Astrocyte (in vitro differentiated cells and primary cell): ENCODE results near the gene PDE11A. TPM values are rescaled to one million over a fixed set of nuclear protein-coding genes. Genes with fewer than 3 reads are reported as not detected.

Experiments used
- DNase-seq: peaks from one replicate; pipeline ENCODE4 v3.0.0-alpha.2; 2010; ENCODE audit warnings: low read depth
- FAIRE-seq: peaks from 2 replicates; lab custom pipeline; 2011; peaks lifted over from hg19 to GRCh38; lab: Jason Lieb, UNC
- H2AFZ ChIP-seq: 2 replicates; pipeline ENCODE4 v1.6.0; 2012; ENCODE audit warnings: low read depth, low read length, inconsistent platforms
- H3K27ac ChIP-seq: 2 replicates; pipeline ENCODE4 v1.5.1; 2011; ENCODE audit warnings: low read depth, low read length, inconsistent platforms
- H3K27me3 ChIP-seq: 2 replicates; pipeline ENCODE4 v1.6.0; 2011; ENCODE audit warnings: low read length, inconsistent platforms; ENCODE audit not compliant: insufficient read depth
- H3K36me3 ChIP-seq: 2 replicates; pipeline ENCODE4 v1.5.1; 2011; ENCODE audit warnings: low read length, inconsistent platforms; ENCODE audit not compliant: insufficient read depth
- H3K4me1 ChIP-seq: 2 replicates; pipeline ENCODE4 v1.5.1; 2011; ENCODE audit warnings: low read length, inconsistent platforms; ENCODE audit not compliant: insufficient read depth
- H3K4me2 ChIP-seq: 2 replicates; pipeline ENCODE4 v1.6.0; 2012; ENCODE audit warnings: low read length, inconsistent platforms
- H3K4me3 ChIP-seq: 2 replicates; pipeline ENCODE4 v1.5.1; 2011; ENCODE audit warnings: low read depth, mild to moderate bottlenecking, low read length, inconsistent platforms; ENCODE audit not compliant: insufficient read depth
- H3K79me2 ChIP-seq: 2 replicates; pipeline ENCODE4 v1.6.0; 2012; ENCODE audit warnings: mild to moderate bottlenecking, low read length, inconsistent platforms; ENCODE audit not compliant: insufficient read depth
- H3K9ac ChIP-seq: 2 replicates; pipeline ENCODE4 v1.6.0; 2012; ENCODE audit warnings: mild to moderate bottlenecking, low read length, inconsistent platforms
- H3K9me3 ChIP-seq: 2 replicates; pipeline ENCODE4 v1.5.1; 2012; ENCODE audit warnings: low read depth, mild to moderate bottlenecking, low read length, inconsistent platforms; ENCODE audit not compliant: insufficient read depth
- H4K20me1 ChIP-seq: 2 replicates; pipeline ENCODE4 v1.6.0; 2012; ENCODE audit warnings: low read length, inconsistent platforms; ENCODE audit not compliant: insufficient read depth
- H3K27ac Mint-ChIP-seq: one replicate; pipeline ENCODE4 v1.8.0; 2021; ENCODE audit warnings: mild to moderate bottlenecking, mixed read lengths; ENCODE audit not compliant: unreplicated experiment
- H3K27me3 Mint-ChIP-seq: one replicate; pipeline ENCODE4 v1.8.0; 2021; ENCODE audit warnings: low read depth, mixed read lengths; ENCODE audit not compliant: unreplicated experiment
- H3K36me3 Mint-ChIP-seq: one replicate; pipeline ENCODE4 v1.8.0; 2021; ENCODE audit warnings: low read depth, mixed read lengths; ENCODE audit not compliant: unreplicated experiment
- H3K4me1 Mint-ChIP-seq: one replicate; pipeline ENCODE4 v1.8.0; 2021; ENCODE audit warnings: low read depth, mixed read lengths; ENCODE audit not compliant: unreplicated experiment
- H3K4me3 Mint-ChIP-seq: one replicate; pipeline ENCODE4 v1.8.0; 2021; ENCODE audit warnings: mild to moderate bottlenecking, moderate library complexity, mixed read lengths; ENCODE audit not compliant: unreplicated experiment
- H3K9me3 Mint-ChIP-seq: one replicate; pipeline ENCODE4 v1.8.0; 2021; ENCODE audit warnings: mild to moderate bottlenecking, mixed read lengths; ENCODE audit not compliant: unreplicated experiment
- EZH2 ChIP-seq: IDR thresholded peaks from 2 replicates; pipeline ENCODE4 v1.6.1; 2012; ENCODE audit warnings: mild to moderate bottlenecking, low read length, inconsistent platforms; ENCODE audit not compliant: insufficient read depth
- total RNA-seq: library from RNA; stranded (reverse); gene quantifications from 2 replicates; pipeline ENCODE4 v1.2.1, GENCODE V29; 2021
- TF ChIP-seq, protein P1 (sequence below): IDR thresholded peaks from 2 replicates; pipeline ENCODE4 v1.5.1; 2011; ENCODE audit warnings: low read depth, mild to moderate bottlenecking, inconsistent platforms, low read length, moderate library complexity; ENCODE audit not compliant: insufficient read depth

PDE11A gene
- total RNA-seq, 1 donor from 2014 or later: 0.45 TPM

DNA sequence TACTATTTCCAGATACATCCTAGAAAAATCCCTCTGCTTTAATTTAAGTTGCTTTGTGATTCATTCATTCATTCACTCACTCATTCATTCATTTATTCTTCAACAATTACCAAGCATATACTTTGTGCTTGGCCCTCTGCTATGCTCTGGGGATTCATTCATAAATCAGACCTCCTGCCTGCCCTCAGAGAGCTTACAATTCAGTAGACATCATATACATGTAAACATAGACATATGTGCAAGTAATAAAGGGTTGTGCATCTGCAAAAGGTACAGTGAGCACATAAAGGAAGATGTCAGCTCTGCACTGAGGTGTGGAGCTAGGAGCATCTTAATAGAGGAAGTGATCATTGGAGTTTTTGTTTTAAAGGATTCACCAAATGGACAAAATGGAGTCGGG lies 490.6 kb downstream of the PDE11A start:
- no peaks in the 10 kb centered on the region for H3K36me3 Mint-ChIP-seq
- Histone ChIP-seq H2AFZ (no peak overlapping the region), H3K36me3 (no peaks in the 10 kb centered on the region), H3K4me3 (no peak overlapping the region), H3K4me1 (no peaks in the 10 kb centered on the region), H3K27ac (no peak overlapping the region), H3K27me3 (peaks cover 3% of the 10 kb centered on the region), H3K4me2 (no peak overlapping the region), H3K9ac (no peak overlapping the region), H3K9me3 (no peaks in the 10 kb centered on the region), H3K79me2 (no peaks in the 10 kb centered on the region), H4K20me1 (no peaks in the 10 kb centered on the region)
- DNase-seq: no peak
- TF ChIP-seq EZH2: no peak
- TF ChIP-seq, protein P1, sequence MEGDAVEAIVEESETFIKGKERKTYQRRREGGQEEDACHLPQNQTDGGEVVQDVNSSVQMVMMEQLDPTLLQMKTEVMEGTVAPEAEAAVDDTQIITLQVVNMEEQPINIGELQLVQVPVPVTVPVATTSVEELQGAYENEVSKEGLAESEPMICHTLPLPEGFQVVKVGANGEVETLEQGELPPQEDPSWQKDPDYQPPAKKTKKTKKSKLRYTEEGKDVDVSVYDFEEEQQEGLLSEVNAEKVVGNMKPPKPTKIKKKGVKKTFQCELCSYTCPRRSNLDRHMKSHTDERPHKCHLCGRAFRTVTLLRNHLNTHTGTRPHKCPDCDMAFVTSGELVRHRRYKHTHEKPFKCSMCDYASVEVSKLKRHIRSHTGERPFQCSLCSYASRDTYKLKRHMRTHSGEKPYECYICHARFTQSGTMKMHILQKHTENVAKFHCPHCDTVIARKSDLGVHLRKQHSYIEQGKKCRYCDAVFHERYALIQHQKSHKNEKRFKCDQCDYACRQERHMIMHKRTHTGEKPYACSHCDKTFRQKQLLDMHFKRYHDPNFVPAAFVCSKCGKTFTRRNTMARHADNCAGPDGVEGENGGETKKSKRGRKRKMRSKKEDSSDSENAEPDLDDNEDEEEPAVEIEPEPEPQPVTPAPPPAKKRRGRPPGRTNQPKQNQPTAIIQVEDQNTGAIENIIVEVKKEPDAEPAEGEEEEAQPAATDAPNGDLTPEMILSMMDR: no peak
- H3K4me1 Mint-ChIP-seq: peaks cover 5% of the 10 kb centered on the region
- no peak overlapping the region for H3K27ac Mint-ChIP-seq
- H3K9me3 Mint-ChIP-seq: peaks cover 3% of the 10 kb centered on the region
- no peak for FAIRE-seq
- H3K4me3 Mint-ChIP-seq: no peak overlapping the region
- peaks cover 3% of the 10 kb centered on the region for H3K27me3 Mint-ChIP-seq

DNA sequence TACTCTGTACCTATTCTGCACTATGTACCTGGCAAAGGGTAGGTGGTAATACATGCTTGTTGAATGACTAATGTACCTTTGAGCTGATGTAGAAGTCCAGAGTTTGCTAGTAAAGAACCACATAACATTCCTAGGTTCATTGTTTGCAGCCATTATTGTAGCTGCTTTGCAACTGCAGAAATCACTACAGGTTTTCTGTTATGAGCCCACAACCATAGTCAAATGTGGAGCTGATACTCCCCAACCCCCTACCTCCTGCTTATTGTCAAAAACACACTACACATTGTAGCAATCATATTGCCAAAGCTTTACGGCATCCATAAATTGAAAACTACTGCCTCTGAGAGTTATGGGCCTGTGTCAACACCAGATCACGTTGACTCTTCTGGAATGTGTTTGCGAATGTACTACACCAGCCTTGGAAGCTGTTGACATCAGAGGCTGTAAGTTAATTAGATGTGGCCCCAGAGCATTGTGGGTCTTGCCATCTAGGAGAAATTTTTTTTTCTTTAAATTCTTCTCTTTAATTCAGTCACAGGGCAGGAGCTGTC lies 493.0 kb downstream of the PDE11A start:
- Mint-ChIP-seq H3K36me3 (no peaks in the 10 kb centered on the region), H3K4me1 (peaks cover 5% of the 10 kb centered on the region), H3K27ac (no peak overlapping the region), H3K4me3 (no peak overlapping the region), H3K27me3 (peaks cover 3% of the 10 kb centered on the region), H3K9me3 (peaks cover 3% of the 10 kb centered on the region)
- H3K36me3 ChIP-seq: no peaks in the 10 kb centered on the region
- FAIRE-seq (no peak), DNase-seq (no peak)
- no peak overlapping the region for H3K9ac ChIP-seq
- H3K9me3 ChIP-seq: no peaks in the 10 kb centered on the region
- H3K27ac ChIP-seq: no peak overlapping the region
- no peak overlapping the region for H3K4me3 ChIP-seq
- H3K79me2 ChIP-seq: no peaks in the 10 kb centered on the region
- H3K27me3 ChIP-seq: peaks cover 3% of the 10 kb centered on the region
- H3K4me1 ChIP-seq: no peaks in the 10 kb centered on the region
- no peaks in the 10 kb centered on the region for H4K20me1 ChIP-seq
- H3K4me2 ChIP-seq: no peak overlapping the region
- H2AFZ ChIP-seq: no peak overlapping the region
- TF ChIP-seq, protein P1: no peak
- TF ChIP-seq EZH2: no peak

DNA sequence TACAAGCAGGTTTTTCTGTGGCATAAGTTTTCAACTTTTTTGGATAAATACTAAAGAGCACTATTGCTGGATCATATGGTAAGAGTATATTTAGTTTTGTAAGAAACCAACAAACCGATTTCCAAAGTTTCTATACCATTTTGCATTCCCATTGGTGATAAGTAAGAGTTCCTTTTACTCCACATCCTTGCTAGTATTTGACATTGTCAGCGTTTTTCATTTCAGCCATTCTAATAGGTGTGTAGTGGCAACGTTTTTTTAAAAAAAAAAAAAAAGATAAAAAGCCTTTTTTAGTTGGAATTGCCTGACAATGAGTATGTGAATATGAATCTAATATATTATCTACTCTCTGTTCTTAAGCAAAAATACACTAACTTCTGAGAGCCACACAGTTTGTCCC lies 494.1 kb downstream of the PDE11A start:
- Histone ChIP-seq H3K4me3 (no peak overlapping the region), H3K27me3 (peaks cover 3% of the 10 kb centered on the region), H3K9ac (no peak overlapping the region), H2AFZ (no peak overlapping the region), H3K4me2 (no peak overlapping the region), H3K79me2 (no peaks in the 10 kb centered on the region), H4K20me1 (no peaks in the 10 kb centered on the region), H3K36me3 (no peaks in the 10 kb centered on the region), H3K9me3 (no peaks in the 10 kb centered on the region), H3K4me1 (no peaks in the 10 kb centered on the region), H3K27ac (no peak overlapping the region)
- TF ChIP-seq, protein P1: no peak
- no peak for TF ChIP-seq EZH2
- H3K27me3 Mint-ChIP-seq: peaks cover 3% of the 10 kb centered on the region
- H3K4me3 Mint-ChIP-seq: no peak overlapping the region
- no peak for FAIRE-seq
- DNase-seq: no peak
- peaks cover 3% of the 10 kb centered on the region for H3K9me3 Mint-ChIP-seq
- peaks cover 10% of the 10 kb centered on the region for H3K4me1 Mint-ChIP-seq
- H3K36me3 Mint-ChIP-seq: no peaks in the 10 kb centered on the region
- no peak overlapping the region for H3K27ac Mint-ChIP-seq
